Tibial nerve (tissue), 3 donors: ENCODE data around the gene KCNV2.

ENCODE experiments used
- EP300 ChIP-seq, 2 donors: sonication (generic); formaldehyde crosslinking; IDR thresholded peaks; one replicate each; pipeline ENCODE4 v1.6.1; 2017; ENCODE audit warnings: antibody characterized with exemption in 2 of 2, mild to moderate bottlenecking in 1 of 2
- POLR2A ChIP-seq, 2 donors: fragments of 450-650 bp; IDR thresholded peaks; one replicate each; pipeline ENCODE4 v1.6.1; 2017; ENCODE audit warnings: antibody characterized with exemption in 2 of 2, mild to moderate bottlenecking in 2 of 2, moderate library complexity in 2 of 2

- TF ChIP-seq EP300 (IDR thresholded peaks at IDR 0.05) (no peak), POLR2A (IDR thresholded peaks at IDR 0.05) (no peak)
These were observed 19.8 kb upstream of the KCNV2 start for GRCh38 chr9:2697492-2697891.
